Ovary (tissue), 9 donors: Measurements from ENCODE around the gene ILF2. TPM values are rescaled to one million over a fixed set of nuclear protein-coding genes. Genes with fewer than 3 reads are reported as not detected.

Experiments
- DNase-seq, 5 donors: peaks; one replicate each; pipeline ENCODE4 v3.0.0-alpha.2; 2019 to 2020
- H3K27ac ChIP-seq, 2 donors: fragments of 200-600 bp; one replicate each; pipeline versions ENCODE4 v1.5.1 to v1.8.0; 2019 to 2022
- H3K27me3 ChIP-seq: fragments of 200-600 bp; one replicate; pipeline ENCODE4 v1.8.0; 2022
- H3K36me3 ChIP-seq: fragments of 200-600 bp; sonication (generic); one replicate; pipeline ENCODE4 v1.5.1; 2019
- H3K4me1 ChIP-seq: one replicate; pipeline ENCODE4 v1.8.1; 2013; ENCODE audit warnings: mild to moderate bottlenecking, moderate library complexity; ENCODE audit not compliant: insufficient read depth
- H3K4me3 ChIP-seq: fragments of 200-600 bp; sonication (generic); one replicate; pipeline ENCODE4 v1.5.1; 2017
- H3K9me3 ChIP-seq, 2 donors: fragments of 200-600 bp in 1 of 2; sonication (generic) in 1 of 2; one replicate each; pipeline versions ENCODE4 v1.5.1 to v1.8.1; 2013 to 2019; ENCODE audit warnings: mild to moderate bottlenecking in 1 of 2, moderate library complexity in 1 of 2
- EP300 ChIP-seq: sonication (generic); formaldehyde crosslinking; IDR thresholded peaks from one replicate; pipeline ENCODE4 v1.6.1; 2017; ENCODE audit warnings: antibody characterized with exemption
- POLR2A ChIP-seq: fragments of 450-650 bp; IDR thresholded peaks from one replicate; pipeline ENCODE4 v1.6.1; 2017; ENCODE audit warnings: antibody characterized with exemption, mild to moderate bottlenecking, moderate library complexity
- WGBS, 3 donors: extraction: QIAGEN DNeasy Blood & Tissue Kit in 1 of 3; methylation state at CpG; one replicate each; pipeline versions ENCODE4 v1.1.5 to v1.1.7; 2013 to 2017; 5-methylcytosine and 5-hydroxymethylcytosine counted together
- intact Hi-C, 4 donors: fragments of 100-400 bp; cut with DNase I; formaldehyde crosslinking; loops; one replicate each; pipeline versions ENCODE4 v1.11.0 to v1.15.1; 2022 to 2023
- polyA plus RNA-seq, 2 donors: library from polyadenylated mRNA; stranded (reverse); fragments of 200-250 nt in 1 of 2; fragments of 350-450 nt in 1 of 2; fragmentation: Illumina TruSeq in 1 of 2; extraction: RNeasy Lipid Tissue Mini Kit (QIAGEN cat#74804) in 1 of 2; gene quantifications; one replicate each; pipeline ENCODE4 v1.2.3, GENCODE V29; 2013 to 2014
- total RNA-seq, 7 donors: library from RNA; depleted of rRNA in 2 of 7; stranded (reverse); fragments of >200 nt in 2 of 7; fragmentation: NEBNext Ultra II Directional in 3 of 7; extraction: Animal tissue kit (Norgen Biotek cat#: 25700) in 3 of 7; gene quantifications; one replicate each; pipeline versions ENCODE4 v1.1.0 to v1.2.4, GENCODE V29; 2016 to 2023
- TF ChIP-seq, protein P1 (sequence below), 3 donors: fragments of 450-650 bp in 2 of 3; fragments of 200-600 bp in 1 of 3; IDR thresholded peaks; one replicate each; pipeline versions ENCODE4 v1.5.1 to v1.8.0; 2016 to 2022; ENCODE audit warnings: antibody characterized with exemption in 3 of 3, mild to moderate bottlenecking in 1 of 3
- donor health status: DM: no; HTN: no; CAD: no; lungs with moderate emphysema.
- donor health status: DM: no; HTN: no; CAD: no.
- donor health status: Bipolar disorder and iron deficiency.
- donor health status: DM: yes; HTN: yes; CAD: no.
- donor health status: DM: no; HTN: no; CAD: no.
- donor health status: DM: yes; HTN: yes; CAD: no.

The ILF2 gene
- total and polyA plus RNA-seq, 9 donors, result 87.3 to 206 (median 122) TPM

- no peaks in the 10 kb centered on the region for H3K36me3 ChIP-seq
- peak within 1 kb of the TSS; percentile 57 for H3K4me3 ChIP-seq
- peak within 1 kb of the TSS; percentile 86 to 91 for H3K27ac ChIP-seq
- peak; percentile 90 to 93 (median 91) for DNase-seq
- TF ChIP-seq, protein P1, sequence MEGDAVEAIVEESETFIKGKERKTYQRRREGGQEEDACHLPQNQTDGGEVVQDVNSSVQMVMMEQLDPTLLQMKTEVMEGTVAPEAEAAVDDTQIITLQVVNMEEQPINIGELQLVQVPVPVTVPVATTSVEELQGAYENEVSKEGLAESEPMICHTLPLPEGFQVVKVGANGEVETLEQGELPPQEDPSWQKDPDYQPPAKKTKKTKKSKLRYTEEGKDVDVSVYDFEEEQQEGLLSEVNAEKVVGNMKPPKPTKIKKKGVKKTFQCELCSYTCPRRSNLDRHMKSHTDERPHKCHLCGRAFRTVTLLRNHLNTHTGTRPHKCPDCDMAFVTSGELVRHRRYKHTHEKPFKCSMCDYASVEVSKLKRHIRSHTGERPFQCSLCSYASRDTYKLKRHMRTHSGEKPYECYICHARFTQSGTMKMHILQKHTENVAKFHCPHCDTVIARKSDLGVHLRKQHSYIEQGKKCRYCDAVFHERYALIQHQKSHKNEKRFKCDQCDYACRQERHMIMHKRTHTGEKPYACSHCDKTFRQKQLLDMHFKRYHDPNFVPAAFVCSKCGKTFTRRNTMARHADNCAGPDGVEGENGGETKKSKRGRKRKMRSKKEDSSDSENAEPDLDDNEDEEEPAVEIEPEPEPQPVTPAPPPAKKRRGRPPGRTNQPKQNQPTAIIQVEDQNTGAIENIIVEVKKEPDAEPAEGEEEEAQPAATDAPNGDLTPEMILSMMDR (IDR thresholded peaks at IDR 0.05), result peak in 2 of 3 donors; percentile 23 to 30
- TF ChIP-seq POLR2A (peak; percentile 72), EP300 (peak; percentile 49)
- no peaks in the 10 kb centered on the region for H3K9me3 ChIP-seq
- H3K27me3 ChIP-seq, result no peaks in the 10 kb centered on the region
- 2% methylated on average over 36 to 53 of the region's 53 CpGs for WGBS, 3 donors
- intact Hi-C loops, result no loop called here
- peaks cover 2% of the 10 kb centered on the region for H3K4me1 ChIP-seq
These were observed 12.2 kb downstream of the ILF2 start, which contains the start of gene SNAPIN for GRCh38 chr1:153658400-153659174. Gene SNAPIN, plus strand, starts transcription at chr1:153658703. Its CDS starts 41 bp downstream, at chr1:153658744.

DNA sequence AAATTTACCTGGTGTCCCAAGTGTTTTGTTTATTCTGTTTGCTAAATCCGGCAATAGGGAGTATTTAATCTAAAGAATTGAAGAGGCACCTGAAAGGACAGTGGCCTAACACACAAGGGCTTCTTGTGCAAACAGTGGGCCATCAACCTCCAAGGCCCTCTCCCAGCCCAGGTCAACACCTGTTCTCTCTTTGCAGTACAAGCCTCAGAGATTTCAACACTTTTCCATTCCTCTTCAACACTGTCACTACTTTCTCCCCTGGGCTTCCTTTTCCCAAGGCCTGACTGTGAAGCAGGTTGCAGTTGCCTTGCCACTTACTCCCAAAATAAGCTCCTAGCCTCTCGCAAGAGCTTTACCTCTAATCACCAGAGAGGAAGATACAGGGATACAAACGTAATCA, 15.5 kb downstream of the ILF2 start:
- Histone ChIP-seq H3K27ac (no peak overlapping the region), H3K9me3 (no peaks in the 10 kb centered on the region), H3K36me3 (no peaks in the 10 kb centered on the region), H3K4me3 (no peak overlapping the region), H3K27me3 (no peaks in the 10 kb centered on the region), H3K4me1 (peaks cover 2% of the 10 kb centered on the region)
- intact Hi-C loops, result no loop called here
- no peak for DNase-seq
- 84 to 89% (median 88%) methylated on average over 3 of the region's 3 CpGs for WGBS, 3 donors
- TF ChIP-seq POLR2A (no peak), EP300 (no peak)
- TF ChIP-seq, protein P1 (IDR thresholded peaks at IDR 0.05), result no peak

- WGBS, 3 donors, result 56 to 64% (median 61%) methylated on average over 3 of the region's 3 CpGs
- Histone ChIP-seq H3K27me3 (no peaks in the 10 kb centered on the region), H3K9me3 (no peaks in the 10 kb centered on the region), H3K36me3 (no peaks in the 10 kb centered on the region), H3K4me3 (no peak overlapping the region), H3K27ac (no peak overlapping the region), H3K4me1 (no peaks in the 10 kb centered on the region)
- TF ChIP-seq POLR2A, result no peak
- TF ChIP-seq, protein P1 (IDR thresholded peaks at IDR 0.05), result no peak
- DNase-seq, result no peak
- intact Hi-C loops, result no loop called here
These were observed 17.8 kb downstream of the ILF2 start for GRCh38 chr1:153652805-153653500.

DNA sequence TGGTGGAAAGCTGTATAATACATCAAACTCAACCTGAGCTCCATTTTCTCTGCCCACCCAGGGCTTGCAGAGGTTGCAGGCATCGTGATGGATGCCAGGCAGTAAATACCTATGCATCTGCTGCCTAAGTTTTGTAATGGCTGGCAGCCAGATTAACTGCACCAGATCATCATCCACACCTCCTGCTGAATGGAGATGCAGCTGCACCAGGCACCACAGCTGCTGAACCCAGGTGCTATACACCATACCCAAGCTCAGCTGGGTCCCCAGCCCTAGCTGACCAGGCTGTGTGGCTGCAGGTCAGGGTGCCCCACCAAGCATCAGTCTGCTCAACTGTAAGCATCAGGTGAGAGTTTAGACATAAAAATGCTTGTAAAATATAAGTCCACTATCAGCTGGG, 19.0 kb downstream of the ILF2 start:
- TF ChIP-seq POLR2A (no peak), EP300 (no peak)
- no peaks in the 10 kb centered on the region for H3K36me3 ChIP-seq
- 78 to 93% (median 80%) methylated on average over 1 of the region's 1 CpG for WGBS, 3 donors
- no peak overlapping the region for H3K4me3 ChIP-seq
- no peak overlapping the region for H3K27ac ChIP-seq
- no peaks in the 10 kb centered on the region for H3K9me3 ChIP-seq
- DNase-seq, result no peak
- intact Hi-C loops, result no loop called here
- no peaks in the 10 kb centered on the region for H3K4me1 ChIP-seq
- H3K27me3 ChIP-seq, result no peaks in the 10 kb centered on the region

GRCh38 chr1:153649863-153650235, 20.9 kb downstream of the ILF2 start:
- Histone ChIP-seq H3K36me3 (no peaks in the 10 kb centered on the region), H3K27ac (no peak overlapping the region), H3K27me3 (no peaks in the 10 kb centered on the region), H3K4me3 (no peak overlapping the region), H3K9me3 (no peaks in the 10 kb centered on the region), H3K4me1 (peaks cover 1% of the 10 kb centered on the region)
- WGBS, 3 donors, result 73 to 81% (median 80%) methylated on average over 2 of the region's 2 CpGs
- no peak for TF ChIP-seq POLR2A
- TF ChIP-seq EP300, result no peak
- TF ChIP-seq, protein P1 (IDR thresholded peaks at IDR 0.05), result no peak
- intact Hi-C loops, result no loop called here
- DNase-seq, result peak in 1 of 5 donors; percentile 32
